ENCODE results near the gene TRIB2. TPM values are rescaled to one million over a fixed set of nuclear protein-coding genes. Genes with fewer than 3 reads are reported as not detected.

TRIB2 gene
- polyA plus RNA-seq, 1 experiment = 12.2 TPM

GRCh38 chr2:12682017-12682416, 34.7 kb upstream of the TRIB2 start:
- Histone ChIP-seq H3K27me3 (ENCODE audit: control insufficient read depth, insufficient read depth, low read length) (no peaks in the 10 kb centered on the region), H3K27ac (ENCODE audit: low read depth, low read length) (no peak overlapping the region), H3K4me3 (ENCODE audit: low read depth, low read length) (no peak overlapping the region), H3K9me3 (ENCODE audit: control insufficient read depth, insufficient read depth, low read length) (no peaks in the 10 kb centered on the region)
- ChIA-PET CTCF (no interaction called here), POLR2A (no interaction called here)
- TF ChIP-seq CTCF (IDR thresholded peaks at IDR 0.05; ENCODE audit: low read depth, low read length) = no peak
- DNase-seq (ENCODE audit: low read depth, low spot score) = no peak

GRCh38 chr2:12683457-12684100, 33.2 kb upstream of the TRIB2 start:
- H3K27ac ChIP-seq (ENCODE audit: low read depth, low read length) = no peak overlapping the region
- DNase-seq (ENCODE audit: low read depth, low spot score) = no peak
- ChIA-PET POLR2A (interaction anchor here (1.2 kb wide), 1 partner anchor 149 kb away, joined by 6 read pairs; no protein-coding TSS in a partner anchor), CTCF (interaction anchor here (0.6 to 1.5 kb wide), 5 partner anchors 30 to 819 kb away, joined by 3 to 8 read pairs (median 3); partner anchors contain the start of gene TRIB2)
- H3K9me3 ChIP-seq (ENCODE audit: control insufficient read depth, insufficient read depth, low read length) = no peaks in the 10 kb centered on the region
- no peak for TF ChIP-seq CTCF (IDR thresholded peaks at IDR 0.05; ENCODE audit: low read depth, low read length)
- no peak overlapping the region for H3K4me3 ChIP-seq (ENCODE audit: low read depth, low read length)
- no peaks in the 10 kb centered on the region for H3K27me3 ChIP-seq (ENCODE audit: control insufficient read depth, insufficient read depth, low read length)

GRCh38 chr2:12684471-12684936, 32.2 kb upstream of the TRIB2 start:
- H3K27me3 ChIP-seq (ENCODE audit: control insufficient read depth, insufficient read depth, low read length) = no peaks in the 10 kb centered on the region
- no peaks in the 10 kb centered on the region for H3K9me3 ChIP-seq (ENCODE audit: control insufficient read depth, insufficient read depth, low read length)
- no peak overlapping the region for H3K4me3 ChIP-seq (ENCODE audit: low read depth, low read length)
- peak; percentile 18 for DNase-seq (ENCODE audit: low read depth, low spot score)
- ChIA-PET CTCF (interaction anchor here (0.9 to 1.5 kb wide), 3 partner anchors 32 to 820 kb away, joined by 3 to 6 read pairs (median 3); partner anchors contain the start of gene TRIB2), POLR2A (interaction anchor here (0.6 to 1.2 kb wide), 2 partner anchors 63 to 150 kb away, joined by 4 to 6 read pairs; no protein-coding TSS in a partner anchor)
- TF ChIP-seq CTCF (IDR thresholded peaks at IDR 0.05; ENCODE audit: low read depth, low read length) = no peak
- peak overlapping the region; percentile 23 for H3K27ac ChIP-seq (ENCODE audit: low read depth, low read length)

GRCh38 chr2:12685145-12685544, 31.6 kb upstream of the TRIB2 start:
- Histone ChIP-seq H3K4me3 (ENCODE audit: low read depth, low read length) (no peak overlapping the region), H3K27ac (ENCODE audit: low read depth, low read length) (no peak overlapping the region), H3K27me3 (ENCODE audit: control insufficient read depth, insufficient read depth, low read length) (no peaks in the 10 kb centered on the region), H3K9me3 (ENCODE audit: control insufficient read depth, insufficient read depth, low read length) (no peaks in the 10 kb centered on the region)
- POLR2A ChIA-PET = interaction anchor here (0.6 to 1.2 kb wide), 2 partner anchors 64 to 150 kb away, joined by 4 to 6 read pairs; no protein-coding TSS in a partner anchor
- no peak for DNase-seq (ENCODE audit: low read depth, low spot score)
- CTCF ChIA-PET = interaction anchor here (0.6 to 1.2 kb wide), 2 partner anchors 62 to 820 kb away, joined by 3 read pairs; no protein-coding TSS in a partner anchor
- no peak for TF ChIP-seq CTCF (IDR thresholded peaks at IDR 0.05; ENCODE audit: low read depth, low read length)

GRCh38 chr2:12685956-12686355, 30.8 kb upstream of the TRIB2 start:
- ChIA-PET CTCF (no interaction called here), POLR2A (no interaction called here)
- Histone ChIP-seq H3K27me3 (ENCODE audit: control insufficient read depth, insufficient read depth, low read length) (no peaks in the 10 kb centered on the region), H3K4me3 (ENCODE audit: low read depth, low read length) (no peak overlapping the region), H3K9me3 (ENCODE audit: control insufficient read depth, insufficient read depth, low read length) (no peaks in the 10 kb centered on the region), H3K27ac (ENCODE audit: low read depth, low read length) (no peak overlapping the region)
- no peak for DNase-seq (ENCODE audit: low read depth, low spot score)
- TF ChIP-seq CTCF (IDR thresholded peaks at IDR 0.05; ENCODE audit: low read depth, low read length) = no peak

Measured in AG04450 (cell line).